C1 segment of cervical spinal cord (tissue), 14 donors: ENCODE results near the gene CALML4.

Experiments used
- DNase-seq, 14 donors: peaks; one replicate each; lab custom pipeline; 2025; lab: John Stamatoyannopoulos, UW

Gene CALML4

DNA sequence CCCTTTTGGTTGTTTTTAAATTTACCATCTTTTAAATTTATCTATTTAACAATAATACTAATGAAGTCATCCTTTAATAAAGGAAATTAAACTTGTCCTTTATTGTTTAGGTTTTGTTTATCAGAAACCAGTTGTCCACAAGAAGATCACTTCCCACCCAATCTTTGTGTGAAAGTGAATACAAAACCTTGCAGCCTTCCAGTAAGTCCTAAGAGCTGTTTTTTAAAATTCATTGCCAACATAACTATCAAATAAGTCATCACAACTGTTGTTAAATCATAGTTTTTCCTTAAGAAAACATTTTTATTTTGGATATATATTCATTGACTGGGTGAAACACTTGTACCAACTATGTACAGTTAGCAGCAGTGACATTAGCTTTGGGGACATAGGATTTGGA is 59.4 kb downstream of the CALML4 start:
- no peak for DNase-seq

DNA sequence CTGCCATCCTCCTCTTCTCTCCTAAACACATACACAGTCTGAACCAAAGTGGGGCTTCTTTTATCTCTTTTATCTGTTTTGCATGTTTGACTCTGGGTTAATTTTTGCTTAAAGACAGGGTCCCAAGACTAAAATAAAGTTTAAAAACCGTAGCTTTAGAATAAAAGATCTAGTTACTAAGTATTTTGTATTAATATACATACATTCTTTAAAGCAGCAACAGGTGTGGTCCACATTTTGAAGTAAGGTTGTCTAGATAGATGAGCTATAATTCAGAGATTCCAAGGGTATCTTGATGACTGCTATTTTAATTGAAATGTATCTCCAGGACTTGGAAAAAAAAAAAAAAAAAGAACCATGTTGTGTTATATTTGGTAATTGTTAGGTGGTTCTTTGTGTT is 61.3 kb downstream of the CALML4 start:
- DNase-seq: no peak

DNA sequence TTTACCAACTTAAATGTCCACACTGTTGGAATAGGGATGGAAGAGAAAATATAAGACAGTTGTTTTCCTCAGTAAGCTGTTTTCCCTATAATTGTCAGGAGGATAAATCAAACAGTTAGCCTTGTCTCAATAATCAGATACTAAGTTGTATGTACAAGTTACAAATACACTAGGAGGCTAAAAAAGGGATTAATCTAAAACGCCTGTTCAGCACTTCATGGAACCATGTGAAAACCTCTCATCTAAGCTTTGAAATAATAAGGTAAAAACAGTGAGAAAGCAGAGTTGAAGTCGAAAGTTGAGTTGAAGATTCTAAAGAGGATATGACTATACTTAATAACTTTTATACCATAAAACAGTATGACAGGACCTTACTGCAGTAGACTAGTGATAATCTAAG is 62.0 kb downstream of the CALML4 start:
- no peak for DNase-seq
